ENCODE results near the gene AIDA. TPM values are rescaled to one million over a fixed set of nuclear protein-coding genes. Genes with fewer than 3 reads are reported as not detected.
"Not testable (repeated sequence)": the region's sequence is repeated elsewhere in the genome, so short reads cannot be mapped to it uniquely, and the experiment has no call there.

AIDA gene
- total RNA-seq, 2 donors from 2014 or later: 36.7 to 61.4 TPM

- DNase-seq (ENCODE audit: low spot score): no peak
- Histone ChIP-seq H3K27me3 (replicated peaks; ENCODE audit: insufficient read depth) (no peaks in the 10 kb centered on the region), H3K36me3 (no peaks in the 10 kb centered on the region), H3K4me3 (no peak overlapping the region), H3K4me1 (replicated peaks) (no peaks in the 10 kb centered on the region), H3K9me3 (no peaks in the 10 kb centered on the region), H3K27ac (no peak overlapping the region)
- 60% methylated on average over 10 of the region's 10 CpGs for WGBS
- intact Hi-C loops (cut with DNase I): no loop called here
- TF ChIP-seq POLR2A (IDR thresholded peaks at IDR 0.05): no peak
Observed at GRCh38 chr1:222754366-222755139, 42.3 kb upstream of the AIDA start.

DNA sequence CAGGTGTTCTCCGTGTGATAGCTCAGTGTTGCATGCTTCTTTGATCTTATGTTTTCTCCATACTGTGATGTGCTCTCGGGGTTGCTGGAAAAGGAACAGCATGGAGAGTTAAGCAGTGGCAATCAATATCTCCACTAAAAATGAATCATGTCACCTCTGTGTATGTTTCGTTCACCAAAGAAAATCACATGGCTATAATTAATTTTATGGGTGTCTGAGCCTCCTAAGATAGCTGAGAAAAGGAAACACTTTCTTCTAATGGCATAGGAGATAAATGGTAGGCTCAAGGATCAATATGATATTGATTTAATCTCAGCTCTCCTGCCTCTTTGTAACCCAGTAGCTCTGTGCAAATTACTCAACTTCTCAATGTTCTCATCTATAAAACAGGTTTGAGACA lies 39.0 kb upstream of the AIDA start:
- WGBS: 85% methylated on average over 3 of the region's 3 CpGs

DNA sequence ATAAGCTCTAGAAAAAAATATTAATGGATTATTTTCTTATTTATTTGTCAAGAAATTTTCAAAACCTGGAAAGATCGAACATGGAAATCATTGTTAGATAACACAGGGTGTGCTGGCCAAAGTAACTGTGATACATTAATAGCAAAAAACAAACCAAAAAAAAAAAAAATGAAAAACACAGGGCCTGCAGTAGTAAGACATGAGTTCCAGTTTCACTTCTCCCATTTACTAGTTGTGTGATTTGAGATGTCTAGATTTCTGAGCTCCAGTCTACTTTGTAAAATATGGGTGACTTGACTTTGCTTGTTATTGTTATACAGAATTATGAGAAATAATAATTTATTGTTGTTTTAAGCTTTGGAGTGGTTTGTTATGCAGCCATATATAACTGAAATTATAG lies 38.4 kb upstream of the AIDA start:
- no peak overlapping the region for H3K27ac ChIP-seq
- intact Hi-C loops (cut with DNase I): no loop called here
- no peaks in the 10 kb centered on the region for H3K36me3 ChIP-seq
- 100% methylated on average over 1 of the region's 1 CpG for WGBS
- H3K9me3 ChIP-seq: no peaks in the 10 kb centered on the region
- DNase-seq (ENCODE audit: low spot score): no peak
- TF ChIP-seq CTCF (IDR thresholded peaks at IDR 0.05) (no peak), POLR2AphosphoS5 (IDR thresholded peaks at IDR 0.05) (no peak), POLR2A (IDR thresholded peaks at IDR 0.05) (no peak)
- H3K4me3 ChIP-seq: no peak overlapping the region
- no peaks in the 10 kb centered on the region for H3K27me3 ChIP-seq (replicated peaks; ENCODE audit: insufficient read depth)
- H3K4me1 ChIP-seq (replicated peaks): no peaks in the 10 kb centered on the region

More for the DNA sequence above, 39.0 kb upstream of the AIDA start:
- Histone ChIP-seq H3K27ac (no peak overlapping the region), H3K4me1 (replicated peaks) (no peaks in the 10 kb centered on the region), H3K27me3 (replicated peaks; ENCODE audit: insufficient read depth) (no peaks in the 10 kb centered on the region), H3K9me3 (no peaks in the 10 kb centered on the region), H3K36me3 (no peaks in the 10 kb centered on the region), H3K4me3 (no peak overlapping the region)
- intact Hi-C loops (cut with DNase I): no loop called here
- no peak for DNase-seq (ENCODE audit: low spot score)
- no peak for TF ChIP-seq POLR2AphosphoS5 (IDR thresholded peaks at IDR 0.05)
- TF ChIP-seq POLR2A (IDR thresholded peaks at IDR 0.05): no peak
- TF ChIP-seq CTCF (IDR thresholded peaks at IDR 0.05): no peak

- no peak overlapping the region for H3K4me3 ChIP-seq
- no peak for TF ChIP-seq CTCF (IDR thresholded peaks at IDR 0.05)
- no peak for TF ChIP-seq POLR2AphosphoS5 (IDR thresholded peaks at IDR 0.05)
- no peak for TF ChIP-seq POLR2A (IDR thresholded peaks at IDR 0.05)
- intact Hi-C loops (cut with DNase I): loop anchor here (10.0 kb wide), 1 partner anchor 935 kb away; no protein-coding TSS in a partner anchor
Observed at GRCh38 chr1:222749927-222750326, 37.6 kb upstream of the AIDA start.

GRCh38 chr1:222741630-222742457 lies 29.6 kb upstream of the AIDA start:
- H3K27ac ChIP-seq; H3K4me3 ChIP-seq; H3K36me3 ChIP-seq; DNase-seq (ENCODE audit: low spot score); H3K27me3 ChIP-seq (replicated peaks; ENCODE audit: insufficient read depth); H3K9me3 ChIP-seq; H3K4me1 ChIP-seq (replicated peaks): not testable (repeated sequence)
- 91% methylated on average over 5 of the region's 5 CpGs for WGBS
- intact Hi-C loops (cut with DNase I): loop anchor here (10.0 kb wide), 1 partner anchor 943 kb away; no protein-coding TSS in a partner anchor

More at GRCh38 chr1:222749927-222750326, 37.6 kb upstream of the AIDA start:
- no peaks in the 10 kb centered on the region for H3K36me3 ChIP-seq
- no peaks in the 10 kb centered on the region for H3K4me1 ChIP-seq (replicated peaks)
- DNase-seq (ENCODE audit: low spot score): no peak
- no peaks in the 10 kb centered on the region for H3K27me3 ChIP-seq (replicated peaks; ENCODE audit: insufficient read depth)
- H3K27ac ChIP-seq: no peak overlapping the region
- no peaks in the 10 kb centered on the region for H3K9me3 ChIP-seq
